Endometrial microvascular endothelial cells (primary cell): ENCODE results near the gene OPA1. TPM values are rescaled to one million over a fixed set of nuclear protein-coding genes. Genes with fewer than 3 reads are reported as not detected.

ENCODE experiments used
- in situ Hi-C: cut with HindIII; loops from 2 replicates; pipeline ENCODE4 v1.10.0; 2017; ENCODE audit warnings: low sequenced_read_pairs, low pct_unique_long_range_greater_than_20kb; ENCODE audit errors: inconsistent ontology term
- total RNA-seq: library from RNA; depleted of rRNA; stranded (reverse); fragments of >200 nt; gene quantifications from one replicate; pipeline ENCODE4 v1.2.3, GENCODE V29; 2015; ENCODE audit errors: inconsistent ontology term

The OPA1 gene, protein sequence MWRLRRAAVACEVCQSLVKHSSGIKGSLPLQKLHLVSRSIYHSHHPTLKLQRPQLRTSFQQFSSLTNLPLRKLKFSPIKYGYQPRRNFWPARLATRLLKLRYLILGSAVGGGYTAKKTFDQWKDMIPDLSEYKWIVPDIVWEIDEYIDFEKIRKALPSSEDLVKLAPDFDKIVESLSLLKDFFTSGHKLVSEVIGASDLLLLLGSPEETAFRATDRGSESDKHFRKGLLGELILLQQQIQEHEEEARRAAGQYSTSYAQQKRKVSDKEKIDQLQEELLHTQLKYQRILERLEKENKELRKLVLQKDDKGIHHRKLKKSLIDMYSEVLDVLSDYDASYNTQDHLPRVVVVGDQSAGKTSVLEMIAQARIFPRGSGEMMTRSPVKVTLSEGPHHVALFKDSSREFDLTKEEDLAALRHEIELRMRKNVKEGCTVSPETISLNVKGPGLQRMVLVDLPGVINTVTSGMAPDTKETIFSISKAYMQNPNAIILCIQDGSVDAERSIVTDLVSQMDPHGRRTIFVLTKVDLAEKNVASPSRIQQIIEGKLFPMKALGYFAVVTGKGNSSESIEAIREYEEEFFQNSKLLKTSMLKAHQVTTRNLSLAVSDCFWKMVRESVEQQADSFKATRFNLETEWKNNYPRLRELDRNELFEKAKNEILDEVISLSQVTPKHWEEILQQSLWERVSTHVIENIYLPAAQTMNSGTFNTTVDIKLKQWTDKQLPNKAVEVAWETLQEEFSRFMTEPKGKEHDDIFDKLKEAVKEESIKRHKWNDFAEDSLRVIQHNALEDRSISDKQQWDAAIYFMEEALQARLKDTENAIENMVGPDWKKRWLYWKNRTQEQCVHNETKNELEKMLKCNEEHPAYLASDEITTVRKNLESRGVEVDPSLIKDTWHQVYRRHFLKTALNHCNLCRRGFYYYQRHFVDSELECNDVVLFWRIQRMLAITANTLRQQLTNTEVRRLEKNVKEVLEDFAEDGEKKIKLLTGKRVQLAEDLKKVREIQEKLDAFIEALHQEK
- total RNA-seq: 37.5 TPM

DNA sequence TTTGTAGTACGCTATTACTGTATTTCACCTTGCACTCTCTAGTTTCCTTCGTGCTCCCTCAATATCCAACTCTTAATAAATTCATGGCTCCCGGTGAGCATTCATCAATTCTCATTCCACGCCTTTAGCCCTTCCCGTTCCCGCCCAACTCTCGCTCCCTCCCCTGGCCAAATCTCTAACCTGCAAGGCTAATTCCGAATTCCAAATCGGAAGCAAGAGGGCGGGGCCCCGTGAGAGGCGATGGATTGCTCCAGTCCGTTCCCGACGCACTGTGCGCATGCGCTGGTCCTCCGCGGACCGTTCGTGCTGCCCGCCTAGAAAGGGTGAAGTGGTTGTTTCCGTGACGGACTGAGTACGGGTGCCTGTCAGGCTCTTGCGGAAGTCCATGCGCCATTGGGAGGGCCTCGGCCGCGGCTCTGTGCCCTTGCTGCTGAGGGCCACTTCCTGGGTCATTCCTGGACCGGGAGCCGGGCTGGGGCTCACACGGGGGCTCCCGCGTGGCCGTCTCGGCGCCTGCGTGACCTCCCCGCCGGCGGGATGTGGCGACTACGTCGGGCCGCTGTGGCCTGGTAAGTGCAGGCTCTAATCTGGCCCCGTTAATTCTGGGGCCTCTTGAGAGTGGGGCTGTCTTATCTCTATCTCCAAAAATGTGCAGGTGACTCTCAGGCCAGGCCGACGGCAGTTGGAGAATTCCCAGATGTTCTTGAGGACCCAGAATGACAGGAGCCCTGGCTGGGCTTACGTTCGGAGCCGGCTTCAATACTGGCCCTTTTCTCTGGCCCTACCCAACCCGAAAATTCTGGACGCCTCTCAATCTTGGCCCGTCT is at the start of gene OPA1:
Gene OPA1 (plus strand): TSS at position 368 of the 827 bp plus-strand sequence. CDS start 170 bp downstream, at position 538.
- in situ Hi-C loops: no loop called here

DNA sequence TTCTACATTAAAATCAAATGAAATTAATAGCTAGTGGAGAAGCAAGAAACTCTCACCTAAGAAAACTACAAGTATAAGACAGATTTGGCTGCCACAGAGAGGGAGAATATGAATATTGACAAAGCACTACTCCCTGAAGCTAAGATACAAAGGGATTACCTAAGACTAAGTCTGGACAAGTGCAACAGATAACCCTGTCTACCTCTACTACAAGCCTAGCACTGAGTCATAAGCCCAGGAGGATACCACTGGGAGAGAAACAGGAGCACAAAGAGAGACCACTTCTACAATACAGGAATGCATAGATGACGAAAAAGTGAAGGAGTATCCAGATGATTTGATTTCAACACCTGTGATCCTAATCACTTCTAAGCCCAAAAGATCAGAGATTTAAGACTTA is 48.7 kb upstream of the OPA1 start:
- in situ Hi-C loops: no loop called here

DNA sequence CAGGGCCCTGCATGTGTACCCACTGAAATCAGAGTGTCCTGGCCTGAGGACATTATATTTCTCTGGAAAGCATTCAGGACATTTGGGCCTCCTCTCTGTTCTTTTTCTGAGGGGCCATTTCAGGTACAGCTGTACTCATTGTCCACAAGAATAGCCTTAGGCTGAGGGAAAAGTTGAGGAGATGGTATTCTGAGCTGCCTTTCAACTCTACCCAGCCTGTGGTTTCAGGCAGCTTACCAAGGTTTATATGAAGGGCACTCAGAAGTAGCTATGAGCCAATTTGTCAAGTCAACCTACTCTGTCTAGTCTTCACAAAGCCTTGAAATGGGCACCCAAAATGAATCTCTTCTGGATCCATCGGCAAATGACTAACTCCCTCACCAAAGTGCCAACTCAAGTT is 47.7 kb upstream of the OPA1 start:
- in situ Hi-C loops: no loop called here

DNA sequence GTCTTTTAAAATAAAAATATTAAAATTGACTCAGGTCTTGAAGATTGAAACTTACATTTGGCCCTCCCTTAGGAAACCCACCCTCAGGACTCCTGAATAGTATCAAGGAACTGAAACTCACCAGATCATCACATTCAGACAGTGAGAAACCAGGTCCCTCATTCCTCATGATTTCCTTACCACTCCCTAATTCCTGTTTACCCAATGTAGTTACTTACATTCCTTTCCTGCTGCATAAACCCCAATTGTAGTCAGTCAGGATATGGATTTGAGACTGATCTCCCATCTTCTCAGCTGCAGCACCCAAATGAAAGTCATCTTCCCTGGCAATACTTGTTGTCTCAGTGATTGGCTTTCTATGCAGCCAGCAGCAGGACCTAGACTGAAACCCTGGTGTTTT is 46.9 kb upstream of the OPA1 start:
- in situ Hi-C loops: no loop called here

DNA sequence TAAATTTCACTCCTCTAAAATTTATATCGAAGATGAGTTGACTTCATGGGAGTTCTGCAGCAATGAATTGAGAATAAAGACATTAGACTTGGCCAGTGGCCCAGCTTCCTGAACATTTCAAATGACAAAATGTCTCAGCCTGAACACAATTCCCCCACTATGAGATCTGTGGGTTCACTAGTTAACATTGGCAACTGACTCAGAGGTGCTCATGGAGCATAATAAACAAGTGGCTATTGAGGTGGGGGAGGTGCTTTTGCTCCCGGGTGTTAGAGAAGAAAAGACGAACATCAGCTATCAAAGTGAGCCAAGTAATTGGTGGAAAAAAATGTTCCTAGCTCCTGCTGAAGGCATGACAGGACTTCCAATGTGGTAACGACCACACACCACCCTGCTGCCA is 44.6 kb upstream of the OPA1 start:
- in situ Hi-C loops: no loop called here

DNA sequence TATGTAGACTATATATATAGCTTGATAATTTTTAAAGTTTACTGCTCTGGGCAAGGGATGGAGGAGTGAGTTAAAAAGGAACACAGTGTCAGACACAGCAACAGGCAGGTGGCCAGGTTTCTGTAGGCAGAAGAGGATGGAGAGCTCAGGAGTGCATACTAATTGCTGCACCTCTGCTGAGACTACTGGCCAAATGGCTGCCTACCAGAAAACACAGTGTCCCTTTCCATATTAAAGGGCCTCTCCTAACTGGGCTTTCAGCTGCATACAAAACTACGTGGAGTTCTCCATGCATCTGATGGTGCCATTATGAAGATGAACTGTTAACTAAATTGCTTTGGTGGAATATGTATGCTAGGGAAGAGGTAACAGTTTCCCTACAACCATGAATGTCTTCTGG is 40.1 kb upstream of the OPA1 start:
- in situ Hi-C loops: loop anchor here (25.0 kb wide), 1 partner anchor 741 kb away; no protein-coding TSS in a partner anchor

DNA sequence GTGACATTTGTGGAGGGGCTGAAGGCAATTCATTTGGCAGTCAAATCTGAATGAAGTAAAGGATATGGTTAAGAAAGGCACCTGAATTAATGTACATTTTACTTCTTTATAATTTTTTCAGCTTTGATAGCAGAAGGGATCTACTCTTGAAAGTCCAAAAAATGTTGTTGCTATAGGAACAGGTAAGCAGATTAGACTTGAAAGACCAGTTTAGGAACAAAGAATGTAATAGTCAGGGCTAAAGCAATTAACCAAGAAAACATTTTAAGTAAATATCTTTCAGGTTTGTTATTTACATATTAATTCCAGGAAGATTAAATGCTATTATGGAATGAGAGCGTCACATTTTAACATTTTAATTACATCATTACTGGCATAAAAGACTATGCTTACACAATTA is 39.4 kb upstream of the OPA1 start:
- in situ Hi-C loops: loop anchor here (25.0 kb wide), 1 partner anchor 741 kb away; no protein-coding TSS in a partner anchor

DNA sequence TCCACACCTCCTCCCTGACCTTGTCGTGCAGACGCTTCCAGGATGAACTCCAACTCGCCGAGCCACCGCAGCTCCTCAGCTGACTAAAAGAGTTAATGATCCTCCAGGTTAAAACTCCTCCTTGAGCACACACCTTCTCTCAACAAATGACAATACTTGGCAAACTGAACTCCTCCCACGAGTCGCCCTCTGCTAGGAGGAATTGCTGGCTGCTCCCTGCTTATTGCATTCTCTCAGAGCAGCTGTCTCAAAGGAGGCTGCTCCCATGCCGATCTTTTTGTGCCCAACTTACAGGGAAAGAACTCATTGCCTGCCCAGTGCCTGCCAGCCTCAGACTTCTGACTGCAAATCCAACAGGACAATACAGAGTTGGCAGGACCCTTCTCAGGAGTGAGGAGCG is 38.2 kb upstream of the OPA1 start, which contains the start of gene ATP13A4:
Gene ATP13A4 (minus strand): TSS at position 85 of the 400 bp plus-strand sequence. CDS start 96 bp downstream, outside the sequence.
- in situ Hi-C loops: loop anchor here (25.0 kb wide), 1 partner anchor 743 kb away; no protein-coding TSS in a partner anchor

DNA sequence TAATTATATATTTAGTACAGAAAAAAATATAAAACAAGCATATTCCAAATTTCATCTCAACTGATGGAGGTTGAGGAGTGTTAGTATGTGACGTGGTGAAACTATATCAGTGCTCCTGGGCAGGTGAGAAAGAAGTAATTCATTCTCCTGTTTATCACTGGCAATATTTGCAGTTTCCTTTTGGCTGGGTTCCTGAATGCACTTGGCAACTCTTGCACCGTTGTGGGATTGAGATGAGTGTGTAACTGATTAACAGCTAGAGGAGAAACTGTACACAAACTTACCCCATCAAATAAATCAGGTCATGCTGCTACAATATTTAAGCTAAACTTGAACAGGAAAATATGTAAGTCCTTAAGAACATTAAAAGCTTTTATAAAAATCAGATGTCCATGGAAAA is 36.2 kb upstream of the OPA1 start:
- in situ Hi-C loops: loop anchor here (25.0 kb wide), 1 partner anchor 745 kb away; no protein-coding TSS in a partner anchor

DNA sequence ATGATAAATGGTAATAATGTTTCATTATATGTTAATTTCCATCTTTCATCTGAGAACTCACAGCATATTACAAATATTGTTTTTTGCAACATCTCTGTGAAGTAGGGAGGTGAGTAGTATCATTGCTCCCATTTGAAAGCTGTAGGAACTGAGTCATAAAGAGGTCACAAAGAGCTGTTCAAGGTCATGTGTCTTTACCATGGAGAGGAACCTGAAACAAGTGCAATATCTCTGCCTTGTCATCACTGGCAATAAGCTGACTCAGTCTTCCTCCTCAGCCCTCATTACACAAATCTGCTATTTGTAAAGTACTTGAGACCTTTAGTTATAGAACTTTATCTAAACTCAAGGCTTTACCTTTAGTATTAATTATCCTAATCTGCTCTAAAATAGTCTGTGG is 33.9 kb upstream of the OPA1 start:
- in situ Hi-C loops: loop anchor here (25.0 kb wide), 1 partner anchor 747 kb away; no protein-coding TSS in a partner anchor

DNA sequence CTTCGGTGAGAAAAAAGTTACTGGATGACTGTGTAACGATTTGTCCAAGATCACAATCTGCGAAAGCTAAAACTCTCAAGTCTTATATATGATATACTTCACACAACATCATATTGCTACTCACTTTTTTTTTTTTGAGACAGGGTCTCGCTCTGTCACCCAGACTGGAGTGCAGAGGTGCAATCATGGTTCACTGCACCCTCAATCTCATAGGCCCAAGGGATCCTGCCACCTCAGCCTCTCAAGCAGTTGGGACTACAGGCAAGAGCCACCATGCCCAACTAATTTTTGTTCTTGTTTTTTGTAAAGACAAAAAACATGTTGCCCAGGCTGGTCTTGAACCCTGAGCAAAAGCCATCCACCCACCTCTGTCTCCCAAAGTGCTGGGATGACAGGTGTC is 32.9 kb upstream of the OPA1 start:
- in situ Hi-C loops: loop anchor here (25.0 kb wide), 1 partner anchor 748 kb away; no protein-coding TSS in a partner anchor

DNA sequence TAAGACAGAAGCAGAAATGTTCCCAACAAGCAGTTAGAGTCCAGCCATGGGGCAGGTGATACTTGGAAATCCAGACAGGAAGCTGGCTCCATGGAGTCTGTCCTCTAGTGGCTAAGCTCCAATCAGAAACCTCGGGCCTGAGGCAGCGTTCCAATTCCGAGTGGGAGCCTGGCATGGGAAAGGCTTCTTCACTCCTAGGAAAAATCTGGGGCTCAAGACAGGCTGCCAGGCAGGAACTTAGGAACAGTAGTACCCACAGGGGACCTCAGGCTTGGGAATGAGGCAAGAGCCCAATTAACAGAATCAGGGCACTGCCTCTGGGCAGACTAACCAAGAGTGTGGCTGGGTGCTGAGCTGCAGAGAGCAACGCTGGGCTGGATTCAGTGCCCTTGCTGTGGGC is 32.1 kb upstream of the OPA1 start:
- in situ Hi-C loops: loop anchor here (25.0 kb wide), 1 partner anchor 749 kb away; no protein-coding TSS in a partner anchor

DNA sequence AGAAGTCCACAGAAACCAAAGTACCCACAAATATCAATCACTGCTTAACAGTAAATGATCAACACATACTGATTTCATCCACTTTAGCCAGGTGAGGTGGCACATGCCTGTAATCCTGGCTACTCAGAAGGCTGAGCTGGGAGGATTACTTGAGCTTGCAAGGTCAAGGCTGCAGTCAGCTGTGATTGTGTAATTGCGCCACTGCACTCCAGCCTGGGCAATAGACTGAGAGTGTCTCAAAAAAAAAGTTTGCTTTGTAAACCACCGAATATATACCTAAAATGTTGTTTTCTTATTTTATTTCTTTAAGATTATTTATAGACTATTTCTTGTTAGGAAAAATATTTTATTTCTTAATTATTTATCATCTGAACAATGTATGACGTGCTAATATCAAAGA is 29.6 kb upstream of the OPA1 start:
- in situ Hi-C loops: loop anchor here (25.0 kb wide), 1 partner anchor 751 kb away; no protein-coding TSS in a partner anchor

DNA sequence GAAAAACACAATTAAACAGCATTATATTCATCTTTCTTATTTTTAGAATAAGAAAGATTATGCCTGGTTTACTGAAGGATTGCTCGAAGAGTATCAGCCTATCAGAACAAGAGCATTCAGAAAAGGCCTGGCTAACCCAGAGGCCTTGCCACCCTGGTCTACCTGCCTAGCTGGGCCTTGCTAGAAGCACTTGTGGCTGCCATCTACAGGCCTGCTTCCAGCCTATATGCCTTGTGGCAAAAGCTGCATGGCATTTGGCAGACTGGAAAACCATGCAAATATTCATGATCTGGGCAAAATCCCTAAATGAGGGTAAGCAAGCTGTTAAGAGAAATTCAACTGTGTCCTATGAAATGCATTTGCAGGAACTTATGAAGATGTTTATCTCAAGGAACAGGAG is 29.0 kb upstream of the OPA1 start:
- in situ Hi-C loops: loop anchor here (25.0 kb wide), 1 partner anchor 752 kb away; no protein-coding TSS in a partner anchor

DNA sequence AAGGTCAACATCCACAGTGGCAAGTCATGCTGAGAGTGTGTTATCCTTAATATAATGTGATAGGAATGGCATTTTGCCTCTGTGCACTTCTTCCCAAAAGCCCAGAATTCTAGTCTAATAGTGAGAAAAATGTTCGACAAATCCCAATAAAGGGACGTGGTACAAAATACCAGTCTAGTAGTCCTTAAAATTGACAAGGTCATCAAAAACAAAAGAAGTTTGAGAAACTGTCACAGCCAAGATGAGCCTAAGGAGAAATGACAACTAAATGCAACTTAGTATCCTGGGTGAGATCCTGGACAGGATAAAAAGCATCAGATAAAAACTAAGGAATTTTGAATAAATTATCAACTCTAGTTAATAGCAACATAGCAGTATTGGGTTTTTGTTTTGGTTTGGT is 23.9 kb upstream of the OPA1 start:
- in situ Hi-C loops: loop anchor here (25.0 kb wide), 1 partner anchor 757 kb away; no protein-coding TSS in a partner anchor

DNA sequence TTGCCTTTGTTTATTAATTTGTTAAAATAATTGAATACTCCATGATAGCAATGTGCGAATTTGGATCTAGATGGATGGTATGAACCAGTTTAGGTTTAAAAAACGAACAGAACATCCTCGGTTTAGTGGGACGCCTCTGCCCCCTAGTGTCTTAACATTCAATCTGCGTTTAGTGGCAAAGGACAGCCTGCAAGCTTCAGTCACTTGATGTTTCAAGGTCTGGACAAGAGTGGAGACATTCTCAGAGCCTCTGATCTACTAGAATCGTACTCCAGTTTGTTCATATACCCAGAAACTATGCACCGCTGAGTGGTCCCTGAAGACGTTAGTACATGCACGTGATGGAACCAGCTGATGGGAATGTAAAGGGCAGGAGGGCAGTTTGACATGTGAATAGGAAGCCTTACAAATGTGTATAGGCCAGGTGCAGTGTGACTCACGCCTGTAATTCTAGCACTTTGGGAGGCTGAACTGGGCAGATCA is 20.5 kb upstream of the OPA1 start:
- in situ Hi-C loops: loop anchor here (25.0 kb wide), 1 partner anchor 760 kb away; no protein-coding TSS in a partner anchor

DNA sequence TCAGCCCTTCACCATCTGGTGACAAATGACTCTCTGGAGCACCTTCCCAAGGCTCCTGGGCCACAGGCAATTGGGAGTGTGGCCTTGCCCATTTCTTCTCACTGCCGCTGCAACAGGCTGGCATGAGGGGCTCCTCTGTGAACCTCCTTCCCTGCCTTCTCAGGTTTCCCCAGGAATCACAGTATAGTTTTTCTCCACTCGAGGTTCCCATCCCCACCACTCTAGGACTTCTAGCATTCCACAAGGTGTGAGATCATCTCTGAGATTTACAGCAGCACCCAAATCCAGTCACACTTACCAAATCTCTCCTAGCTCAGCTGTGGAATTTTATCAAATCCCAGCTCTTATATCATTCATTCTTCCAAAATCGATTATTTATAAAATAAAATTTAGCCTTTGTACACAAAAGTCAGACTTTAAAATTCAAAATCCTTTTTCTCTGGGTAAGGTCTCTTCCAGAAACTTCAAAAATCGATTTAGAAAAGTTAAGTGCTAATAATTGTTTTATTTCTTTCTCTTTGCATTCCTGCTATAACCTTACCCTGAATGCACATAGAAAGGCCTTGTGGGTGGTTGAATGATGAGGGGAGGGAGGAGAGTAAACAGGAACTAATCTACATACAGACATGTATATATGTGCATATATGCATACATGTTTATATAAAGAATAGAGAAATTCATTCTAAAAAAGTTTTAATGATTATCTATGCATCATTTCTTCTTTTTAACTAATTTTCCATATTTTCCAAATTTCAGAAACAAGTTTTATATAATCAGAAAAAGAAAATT is 19.4 kb upstream of the OPA1 start:
- in situ Hi-C loops: loop anchor here (25.0 kb wide), 1 partner anchor 761 kb away; no protein-coding TSS in a partner anchor
